GM12891 (cell line): ENCODE results near the gene OVCA2.
"Not testable (repeated sequence)": the region's sequence is repeated elsewhere in the genome, so short reads cannot be mapped to it uniquely, and the experiment has no call there.

Experiments
- DNase-seq: peaks from one replicate; pipeline ENCODE4 v3.0.0; 2011; ENCODE audit warnings: low spot score; ENCODE audit not compliant: insufficient read length
- FAIRE-seq: peaks from 2 replicates; lab custom pipeline; 2011; peaks lifted over from hg19 to GRCh38; lab: Jason Lieb, UNC
- PAX5 ChIP-seq: IDR thresholded peaks from 2 replicates; pipeline ENCODE4 v1.6.1; 2011; ENCODE audit warnings: low read length, moderate library complexity, mild to moderate bottlenecking; ENCODE audit not compliant: insufficient read depth, severe bottlenecking
- POLR2A ChIP-seq: IDR thresholded peaks from 2 replicates; pipeline ENCODE4 v1.6.1; 2011; ENCODE audit warnings: low read depth, low read length, control low read depth
- POLR2AphosphoS5 ChIP-seq: IDR thresholded peaks from 2 replicates; pipeline ENCODE4 v1.6.1; 2011; ENCODE audit warnings: low read depth, low read length, control low read depth
- POU2F2 ChIP-seq: IDR thresholded peaks from 2 replicates; pipeline ENCODE4 v1.6.1; 2011; ENCODE audit warnings: low read depth, mild to moderate bottlenecking, control low read depth, low read length, moderate library complexity
- SPI1 ChIP-seq: IDR thresholded peaks from 2 replicates; pipeline ENCODE4 v1.6.1; 2011; ENCODE audit warnings: low read depth, low read length, control low read depth
- TAF1 ChIP-seq: IDR thresholded peaks from 2 replicates; pipeline ENCODE4 v1.6.1; 2011; ENCODE audit warnings: low read depth, low read length, control low read depth

OVCA2 gene

DNA sequence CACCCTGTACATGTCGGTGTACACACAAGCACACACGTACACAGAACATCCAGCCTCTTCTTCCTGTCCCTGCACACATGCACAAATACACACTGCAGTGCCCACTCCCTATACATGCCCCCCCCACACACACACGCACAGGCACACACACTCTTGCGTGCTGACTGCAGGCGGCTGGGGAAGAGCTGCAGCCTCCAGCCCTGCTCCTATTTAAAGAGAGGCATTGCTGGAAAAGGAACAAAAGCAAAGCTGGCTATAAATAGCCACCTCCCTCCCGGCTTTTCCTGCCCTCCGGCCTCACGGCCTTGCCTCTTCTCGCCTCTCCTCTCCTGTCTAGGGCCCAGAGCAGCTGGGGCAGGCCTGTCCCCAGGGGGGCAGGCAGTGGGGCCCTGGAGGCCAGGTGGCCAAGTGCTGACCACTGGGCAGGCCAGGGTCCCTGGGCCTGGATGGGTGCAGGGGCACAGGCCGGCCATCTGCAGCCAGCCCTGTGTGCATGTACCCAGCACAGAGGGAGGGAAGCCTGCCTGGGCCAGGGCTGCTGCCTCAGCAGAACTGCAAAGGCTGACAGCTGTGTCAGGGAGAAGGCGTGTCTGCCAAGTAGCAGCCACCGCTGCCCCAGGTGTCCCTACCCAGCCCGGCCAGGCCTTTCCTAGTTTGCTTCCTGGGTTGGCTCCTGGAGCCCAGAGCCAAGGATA lies 42.1 kb upstream of the OVCA2 start:
- no peak for TF ChIP-seq POLR2A
- no peak for TF ChIP-seq SPI1
- no peak for TF ChIP-seq POLR2AphosphoS5
- no peak for TF ChIP-seq PAX5
- FAIRE-seq (no peak), DNase-seq (no peak)

GRCh38 chr17:2002767-2003329 lies 39.0 kb upstream of the OVCA2 start:
- TF ChIP-seq POLR2A (no peak), SPI1 (no peak), PAX5 (no peak), POU2F2 (no peak), POLR2AphosphoS5 (no peak), TAF1 (no peak)
- no peak for DNase-seq
- FAIRE-seq = no peak

DNA sequence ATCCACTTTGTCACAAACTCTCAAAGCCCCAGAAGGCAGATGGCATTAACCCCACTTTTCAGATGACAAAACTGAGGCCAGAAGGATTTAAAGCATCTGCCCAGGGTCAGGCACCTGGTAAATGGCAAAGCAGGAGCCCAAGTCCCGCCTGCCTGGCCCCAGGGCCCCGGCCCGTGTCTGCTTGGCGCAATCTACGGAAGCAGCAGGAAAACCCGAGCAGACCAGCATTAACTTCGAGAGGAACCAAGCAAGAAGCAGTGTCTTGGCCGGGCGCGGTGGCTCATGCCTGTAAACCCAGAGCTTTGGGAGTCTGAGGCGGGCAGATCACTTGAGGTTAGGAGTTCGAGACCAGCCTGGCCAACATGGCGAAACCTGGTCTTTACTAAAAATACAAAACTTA lies 38.3 kb upstream of the OVCA2 start:
- FAIRE-seq (no peak), DNase-seq (no peak)
- TF ChIP-seq PAX5 (no peak), POLR2AphosphoS5 (no peak), TAF1 (no peak), POU2F2 (no peak), POLR2A (no peak), SPI1 (no peak)

DNA sequence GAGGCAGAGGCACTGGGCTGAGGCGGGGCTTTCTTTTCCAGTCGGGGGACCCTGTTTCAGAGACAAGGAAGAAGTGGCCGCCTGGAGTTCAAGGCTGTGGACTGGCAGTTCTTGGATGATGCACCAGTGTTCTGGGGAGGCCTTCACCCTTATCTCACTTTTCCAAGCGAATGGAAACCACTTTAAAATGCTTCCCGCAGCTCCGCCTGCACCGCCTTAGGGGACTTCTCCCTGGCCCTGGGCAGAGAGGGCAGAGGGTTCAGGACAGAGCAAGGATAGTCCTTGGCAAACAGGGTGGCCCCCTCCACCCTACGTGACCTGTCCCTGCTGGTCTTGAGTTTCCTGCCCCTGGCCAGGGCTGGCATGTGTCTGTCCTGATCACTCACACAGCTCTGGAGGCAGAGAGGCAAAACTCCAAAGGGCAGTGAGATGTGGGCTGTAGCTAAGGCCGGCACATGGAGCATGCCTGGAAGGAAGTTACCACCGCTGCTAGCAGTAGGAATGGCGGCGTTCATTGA lies 37.3 kb upstream of the OVCA2 start:
- DNase-seq (no peak), FAIRE-seq (no peak)
- TF ChIP-seq POLR2A (no peak), POU2F2 (no peak), PAX5 (no peak), TAF1 (no peak), SPI1 (no peak), POLR2AphosphoS5 (no peak)

DNA sequence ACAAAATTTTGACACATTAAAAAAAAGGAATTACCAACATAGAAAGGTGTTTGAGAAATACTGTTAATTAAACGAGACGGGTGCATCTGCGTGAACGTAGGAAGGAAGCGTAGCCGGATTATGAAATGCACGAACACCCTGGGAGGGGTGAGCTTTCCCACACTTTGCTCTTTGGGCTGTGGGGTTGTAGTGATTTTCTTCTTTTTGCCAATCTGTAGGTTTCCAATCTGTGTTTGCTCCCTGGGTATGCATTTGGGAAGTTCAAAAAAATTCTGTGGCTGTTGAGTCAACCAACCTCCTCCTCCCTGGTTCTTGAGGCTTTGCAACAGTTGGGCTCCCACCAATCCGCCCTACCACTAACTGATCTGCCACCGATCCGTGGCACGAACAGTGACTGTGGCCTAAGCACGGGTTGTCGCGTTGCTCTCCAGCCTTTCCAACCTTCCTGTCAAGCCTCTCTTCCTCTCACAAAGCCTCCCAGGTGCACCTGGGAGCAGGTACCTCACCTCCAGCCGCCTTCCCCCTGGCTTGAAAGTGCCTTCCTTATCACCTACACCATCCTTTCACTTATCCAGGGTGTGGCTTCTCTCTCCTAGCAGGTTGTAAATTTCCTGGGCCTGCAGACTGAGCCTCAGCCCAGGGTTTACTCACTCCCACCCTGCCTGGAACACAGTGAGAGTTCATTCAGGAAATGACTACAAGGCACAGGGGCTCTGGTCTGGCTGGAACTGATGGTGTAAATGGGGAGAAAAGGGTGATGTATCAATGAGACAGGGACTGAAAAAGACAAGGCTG lies 33.3 kb upstream of the OVCA2 start:
- DNase-seq (no peak), FAIRE-seq (no peak)
- TF ChIP-seq POLR2A (no peak), POU2F2 (no peak), TAF1 (no peak), SPI1 (no peak), POLR2AphosphoS5 (no peak), PAX5 (no peak)

DNA sequence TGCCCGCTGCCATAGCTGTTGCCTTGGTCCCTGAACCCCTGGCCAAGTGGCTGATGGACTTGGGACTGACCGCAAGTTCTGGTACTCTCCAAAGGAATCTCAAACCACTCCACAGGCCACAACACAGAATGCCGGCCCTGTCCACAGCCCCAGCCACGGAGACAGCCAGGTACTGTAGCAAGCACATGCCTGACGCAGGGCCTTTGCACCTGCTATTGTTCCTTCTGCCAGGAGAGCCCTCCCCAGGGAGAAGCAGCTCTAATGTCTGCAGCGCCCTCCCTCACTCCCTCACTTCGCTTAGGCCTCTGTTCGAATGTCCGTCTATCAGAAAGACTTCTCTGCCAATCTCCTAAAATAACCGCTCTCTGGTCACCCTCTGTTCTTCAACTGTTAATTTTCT lies 32.1 kb upstream of the OVCA2 start:
- DNase-seq = no peak
- no peak for FAIRE-seq
- TF ChIP-seq PAX5 (no peak), POU2F2 (no peak), POLR2A (no peak)

- no peak for DNase-seq
- FAIRE-seq = no peak
- TF ChIP-seq POLR2AphosphoS5 (no peak), POLR2A (no peak), SPI1 (no peak), PAX5 (no peak), TAF1 (no peak), POU2F2 (no peak)
Measured at GRCh38 chr17:2011411-2012371, 30.1 kb upstream of the OVCA2 start.

GRCh38 chr17:2012499-2012898 lies 29.3 kb upstream of the OVCA2 start:
- FAIRE-seq (no peak), DNase-seq (no peak)

DNA sequence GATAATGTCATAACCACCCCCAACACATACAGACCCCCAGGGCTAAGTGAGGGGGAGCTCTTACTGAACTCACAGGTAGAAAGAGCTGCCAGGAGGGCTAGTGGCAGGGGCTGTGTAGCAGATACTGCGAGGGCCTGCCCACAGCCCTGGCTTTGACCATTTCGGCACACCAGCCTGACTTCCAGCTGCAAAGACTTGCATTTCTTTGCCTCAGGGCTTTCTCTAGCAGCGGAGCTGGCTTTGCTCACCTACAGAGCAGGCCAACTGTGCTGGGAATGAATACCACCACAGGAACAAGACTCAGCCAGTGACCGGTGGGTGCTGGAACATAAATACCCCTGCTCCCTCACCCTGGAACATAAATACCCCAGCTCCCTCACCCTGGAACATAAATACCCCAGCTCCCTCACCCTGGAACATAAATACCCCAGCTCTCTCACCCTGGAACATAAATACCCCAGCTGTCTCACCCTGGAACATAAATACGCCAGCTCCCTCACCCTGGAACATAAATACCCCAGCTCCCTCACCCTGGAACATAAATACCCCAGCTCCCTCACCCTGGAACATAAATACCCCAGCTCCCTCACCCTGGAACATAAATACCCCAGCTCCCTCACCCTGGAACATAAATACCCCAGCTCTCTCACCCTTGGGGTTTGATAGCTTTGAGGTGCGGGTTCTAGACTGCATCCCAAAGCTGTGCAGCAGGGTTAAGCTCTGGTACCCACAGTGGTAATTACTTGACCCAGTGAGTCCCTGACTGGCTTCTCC lies 28.4 kb upstream of the OVCA2 start:
- DNase-seq, FAIRE-seq: not testable (repeated sequence)

More at GRCh38 chr17:2012499-2012898, 29.3 kb upstream of the OVCA2 start:
- no peak for TF ChIP-seq PAX5
- no peak for TF ChIP-seq SPI1
- no peak for TF ChIP-seq POLR2AphosphoS5
- no peak for TF ChIP-seq POU2F2
- no peak for TF ChIP-seq TAF1
- TF ChIP-seq POLR2A = no peak
